Measurements from ENCODE around the gene TRIM8.

DNA sequence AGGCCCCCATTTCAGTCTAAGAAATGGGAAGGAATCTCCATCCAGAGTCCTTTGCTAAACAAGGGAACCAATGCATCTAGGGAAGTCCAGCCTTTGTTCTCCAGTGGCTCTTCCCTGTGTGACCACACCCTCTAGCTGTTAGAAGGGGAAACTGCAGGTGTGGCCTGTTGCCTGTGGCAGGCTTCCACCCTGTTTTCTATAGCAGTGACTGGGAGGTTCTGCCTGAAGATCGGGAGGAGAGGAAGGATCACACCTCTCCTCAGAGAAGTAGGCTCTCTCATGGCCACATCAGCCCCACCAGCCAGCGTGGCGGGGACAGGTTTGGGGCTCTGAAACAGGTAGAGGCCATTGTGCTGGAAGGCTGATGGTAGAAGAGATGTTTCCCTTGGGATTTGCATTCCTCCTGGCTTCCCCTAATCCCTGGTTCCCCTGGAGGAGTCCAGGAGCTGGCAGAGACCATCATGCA lies 47.7 kb upstream of the TRIM8 start:
- TF ChIP-seq, protein P1, sequence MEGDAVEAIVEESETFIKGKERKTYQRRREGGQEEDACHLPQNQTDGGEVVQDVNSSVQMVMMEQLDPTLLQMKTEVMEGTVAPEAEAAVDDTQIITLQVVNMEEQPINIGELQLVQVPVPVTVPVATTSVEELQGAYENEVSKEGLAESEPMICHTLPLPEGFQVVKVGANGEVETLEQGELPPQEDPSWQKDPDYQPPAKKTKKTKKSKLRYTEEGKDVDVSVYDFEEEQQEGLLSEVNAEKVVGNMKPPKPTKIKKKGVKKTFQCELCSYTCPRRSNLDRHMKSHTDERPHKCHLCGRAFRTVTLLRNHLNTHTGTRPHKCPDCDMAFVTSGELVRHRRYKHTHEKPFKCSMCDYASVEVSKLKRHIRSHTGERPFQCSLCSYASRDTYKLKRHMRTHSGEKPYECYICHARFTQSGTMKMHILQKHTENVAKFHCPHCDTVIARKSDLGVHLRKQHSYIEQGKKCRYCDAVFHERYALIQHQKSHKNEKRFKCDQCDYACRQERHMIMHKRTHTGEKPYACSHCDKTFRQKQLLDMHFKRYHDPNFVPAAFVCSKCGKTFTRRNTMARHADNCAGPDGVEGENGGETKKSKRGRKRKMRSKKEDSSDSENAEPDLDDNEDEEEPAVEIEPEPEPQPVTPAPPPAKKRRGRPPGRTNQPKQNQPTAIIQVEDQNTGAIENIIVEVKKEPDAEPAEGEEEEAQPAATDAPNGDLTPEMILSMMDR (conservative IDR thresholded peaks at IDR 0.05): peak; percentile 81
- TF ChIP-seq EZH2 (IDR thresholded peaks at IDR 0.05; ENCODE audit: low read depth): no peak
